Raji (cell line): Measurements from ENCODE around the gene TATDN3.

Source experiments
- POLR2A ChIP-seq: IDR thresholded peaks from 2 replicates; pipeline ENCODE4 v1.6.1; 2011; ENCODE audit warnings: low read depth, low read length, control low read depth; ENCODE audit not compliant: insufficient read depth

The TATDN3 gene

GRCh38 chr1:212857992-212858460 lies 66.3 kb downstream of the TATDN3 start, which contains the start of gene FLVCR1:
Gene FLVCR1, plus strand, starts transcription at chr1:212858275. Its CDS starts 178 bp downstream, at chr1:212858453.
- peak; percentile 75 for TF ChIP-seq POLR2A

GRCh38 chr1:212858461-212859265 lies 67.0 kb downstream of the TATDN3 start:
- no peak; the same call in 1 of the 2 replicates for TF ChIP-seq POLR2A

- TF ChIP-seq POLR2A: no peak
These were observed 69.3 kb downstream of the TATDN3 start for GRCh38 chr1:212860713-212861581.

DNA sequence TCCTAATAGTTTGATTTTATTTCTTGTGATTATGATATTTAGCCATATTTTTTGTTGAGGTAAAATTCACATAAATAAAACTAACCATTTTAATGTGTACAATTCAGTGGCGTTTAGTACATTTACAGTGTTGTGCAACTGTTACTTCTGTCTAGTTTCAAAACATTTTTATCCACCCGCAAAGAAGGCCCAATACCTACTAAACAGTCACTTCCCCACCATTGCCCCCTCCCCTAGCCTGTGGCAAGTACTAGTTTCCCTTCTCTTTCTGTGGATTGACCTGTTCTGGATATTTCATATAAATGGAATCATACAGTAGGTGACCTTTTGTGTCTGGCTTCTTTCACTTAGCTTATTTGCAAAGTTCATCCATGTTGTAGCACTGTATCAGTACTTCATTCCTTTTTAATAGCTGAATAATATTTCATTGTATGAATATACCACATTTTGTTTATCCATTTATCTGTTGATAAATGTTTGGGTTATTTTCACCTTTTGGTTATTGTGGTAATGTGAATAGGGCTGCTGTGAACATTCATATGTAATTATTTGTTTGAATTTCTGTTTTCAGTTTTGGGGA lies 70.5 kb downstream of the TATDN3 start:
- no peak for TF ChIP-seq POLR2A

DNA sequence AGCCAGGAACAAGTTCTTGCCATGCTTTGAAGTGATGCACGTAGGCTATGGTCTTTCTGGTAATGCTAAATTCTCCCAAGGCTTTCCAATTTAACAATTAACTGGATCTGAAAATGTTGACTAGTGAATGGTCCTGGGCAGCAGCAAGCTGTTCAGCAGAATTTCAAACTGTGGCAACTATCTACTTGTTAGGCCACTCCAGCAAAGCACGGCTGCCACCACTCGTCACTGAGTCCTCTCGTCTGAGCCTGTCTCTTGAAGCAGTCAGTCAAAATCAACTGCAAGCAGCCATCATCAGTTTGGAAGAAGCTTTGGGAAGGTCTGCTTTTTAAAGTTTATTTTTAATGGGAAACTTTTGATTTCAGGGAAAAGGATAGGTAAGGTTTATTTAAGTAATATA lies 72.5 kb downstream of the TATDN3 start:
- no peak for TF ChIP-seq POLR2A
